Activated CD4-positive, alpha-beta T cell treated with anti-CD3 and anti-CD28 coated beads for 1 hour (primary cell): ENCODE results near the gene SND1.
"Not testable (repeated sequence)": the region's sequence is repeated elsewhere in the genome, so short reads cannot be mapped to it uniquely, and the experiment has no call there.

Experiments
- DNase-seq: peaks from one replicate; pipeline ENCODE4 v3.0.0-alpha.2; 2020

SND1 gene

GRCh38 chr7:127895814-127896280 lies 243.9 kb downstream of the SND1 start:
- DNase-seq, result no peak

- no peak for DNase-seq
Observed at GRCh38 chr7:127896659-127897058, 244.7 kb downstream of the SND1 start.

GRCh38 chr7:127897704-127898454 lies 245.9 kb downstream of the SND1 start:
- no peak for DNase-seq

- DNase-seq, result no peak
Observed at GRCh38 chr7:127899411-127899810, 247.4 kb downstream of the SND1 start.

- DNase-seq, result no peak
Observed at GRCh38 chr7:127900141-127900540, 248.1 kb downstream of the SND1 start.

- no peak for DNase-seq
Observed at GRCh38 chr7:127900732-127901685, 249.0 kb downstream of the SND1 start.

- no peak for DNase-seq
Observed at GRCh38 chr7:127901895-127902703, 250.1 kb downstream of the SND1 start.

- not testable (repeated sequence) for DNase-seq
Observed at GRCh38 chr7:127902753-127903152, 250.8 kb downstream of the SND1 start.

GRCh38 chr7:127903892-127904669 lies 252.1 kb downstream of the SND1 start:
- no peak for DNase-seq

GRCh38 chr7:127904670-127904985 lies 252.6 kb downstream of the SND1 start:
- DNase-seq, result no peak

GRCh38 chr7:127905021-127905420 lies 253.0 kb downstream of the SND1 start:
- DNase-seq, result no peak

- DNase-seq, result no peak
Observed at GRCh38 chr7:127905491-127906330, 253.7 kb downstream of the SND1 start.

- DNase-seq, result no peak
Observed at GRCh38 chr7:127907110-127908040, 255.4 kb downstream of the SND1 start.

GRCh38 chr7:127908430-127909258 lies 256.6 kb downstream of the SND1 start:
- DNase-seq, result no peak

- no peak for DNase-seq
Observed at GRCh38 chr7:127909424-127910152, 257.6 kb downstream of the SND1 start.

GRCh38 chr7:127910670-127911069 lies 258.7 kb downstream of the SND1 start:
- no peak for DNase-seq

- no peak for DNase-seq
Observed at GRCh38 chr7:127911968-127912511, 260.0 kb downstream of the SND1 start.

GRCh38 chr7:127912901-127913300 lies 260.9 kb downstream of the SND1 start:
- DNase-seq, result no peak
